Esophagus mucosa (tissue), 1 donor: ENCODE data around the gene WDR70. TPM values are rescaled to one million over a fixed set of nuclear protein-coding genes. Genes with fewer than 3 reads are reported as not detected.
A peak's percentile ranks its signal among the peaks of the same experiment; 100 is the strongest.
"Not testable (repeated sequence)": the region's sequence is repeated elsewhere in the genome, so short reads cannot be mapped to it uniquely, and the experiment has no call there.

ENCODE experiments used
- ATAC-seq: fragments of 200-7000 bp; cut with Tn5 transposase; one replicate; pipeline ENCODE4 v1.9.1; 2020
- total RNA-seq: library from RNA; stranded (reverse); gene quantifications from one replicate; pipeline ENCODE4 v1.2.4, GENCODE V29; 2023
- donor health status: DM: yes; HTN: yes; CAD: no.

Gene WDR70
- total RNA-seq, 1 donor from 2014 or later: 24.7 TPM

DNA sequence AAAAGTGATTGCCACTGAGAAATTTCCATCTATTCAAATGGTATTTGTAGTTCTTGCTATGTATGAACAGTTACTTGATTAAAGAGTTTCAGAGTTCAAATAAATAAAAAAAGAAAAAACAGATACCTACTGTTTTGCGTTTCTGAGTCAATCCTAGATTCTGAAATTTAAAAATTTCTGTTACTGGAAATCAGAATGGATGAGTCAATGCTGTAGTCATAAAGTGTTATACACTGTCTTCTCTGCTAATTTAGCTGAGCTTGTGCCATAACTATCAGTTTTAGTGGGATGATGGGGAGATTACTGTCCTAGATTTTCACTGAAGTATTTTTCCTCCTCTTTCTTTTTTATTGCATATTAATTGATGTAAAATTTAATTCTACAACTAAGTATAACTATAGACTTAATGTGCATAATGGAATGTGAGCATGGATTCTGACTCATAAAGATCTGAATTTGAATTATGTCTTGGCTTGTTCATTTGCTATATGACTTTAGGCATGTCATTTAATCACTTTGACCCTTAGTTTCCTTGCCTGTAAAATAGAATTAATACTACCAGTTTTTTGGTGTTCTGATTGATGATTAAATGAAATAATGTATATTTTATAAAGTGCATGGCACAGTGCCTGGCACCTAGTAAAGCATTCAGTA is 75.4 kb downstream of the WDR70 start:
- not testable (repeated sequence) for ATAC-seq

- ATAC-seq: peak; percentile 85
These were observed 84.3 kb downstream of the WDR70 start for GRCh38 chr5:37463191-37464051.

- not testable (repeated sequence) for ATAC-seq
These were observed 85.5 kb downstream of the WDR70 start for GRCh38 chr5:37464581-37464980.

- not testable (repeated sequence) for ATAC-seq
These were observed 90.3 kb downstream of the WDR70 start for GRCh38 chr5:37469383-37469782.

DNA sequence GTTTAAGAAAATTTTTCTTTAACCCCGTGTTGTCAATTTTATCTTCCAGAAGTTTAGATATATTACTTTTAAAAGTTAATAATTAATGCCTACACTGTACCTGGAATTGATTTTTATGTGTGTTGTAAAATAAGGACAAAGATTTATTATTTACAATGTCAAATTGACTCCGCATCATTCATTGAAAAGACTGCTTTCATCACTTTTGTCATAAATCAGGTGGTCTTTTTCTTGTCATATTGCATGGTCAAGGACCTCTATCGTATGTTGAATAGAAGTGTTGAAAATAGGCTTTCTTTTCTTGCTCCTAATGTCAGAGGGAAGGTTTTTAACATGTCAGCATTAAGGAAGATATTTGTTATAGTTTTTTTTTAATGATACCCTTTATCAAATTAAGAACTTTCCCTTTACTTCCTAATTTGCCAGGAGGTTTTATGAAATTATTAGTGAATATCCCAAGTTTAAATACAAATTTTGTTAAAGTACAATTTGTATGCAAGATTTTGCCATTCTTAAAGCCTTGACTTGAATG is 92.6 kb downstream of the WDR70 start:
- no peak for ATAC-seq

DNA sequence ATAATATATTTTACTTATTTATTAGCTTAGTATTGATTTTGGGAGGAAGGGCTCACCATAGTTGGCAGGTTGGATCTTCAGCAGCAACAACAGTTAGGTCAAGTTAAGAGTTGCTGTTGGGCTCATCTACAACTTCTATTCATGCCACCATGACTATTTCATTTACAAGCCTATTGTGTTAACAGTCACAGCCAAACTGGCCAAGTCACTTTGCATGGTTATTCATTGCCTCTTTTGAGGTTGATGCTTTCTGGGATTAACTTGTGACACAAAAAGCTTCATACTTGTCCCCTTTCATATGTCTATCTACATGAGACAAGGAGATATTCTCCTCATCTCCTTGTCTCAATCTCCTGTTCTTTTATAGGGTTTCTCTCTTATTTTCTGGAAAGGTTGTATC is 98.3 kb downstream of the WDR70 start:
- no peak for ATAC-seq

DNA sequence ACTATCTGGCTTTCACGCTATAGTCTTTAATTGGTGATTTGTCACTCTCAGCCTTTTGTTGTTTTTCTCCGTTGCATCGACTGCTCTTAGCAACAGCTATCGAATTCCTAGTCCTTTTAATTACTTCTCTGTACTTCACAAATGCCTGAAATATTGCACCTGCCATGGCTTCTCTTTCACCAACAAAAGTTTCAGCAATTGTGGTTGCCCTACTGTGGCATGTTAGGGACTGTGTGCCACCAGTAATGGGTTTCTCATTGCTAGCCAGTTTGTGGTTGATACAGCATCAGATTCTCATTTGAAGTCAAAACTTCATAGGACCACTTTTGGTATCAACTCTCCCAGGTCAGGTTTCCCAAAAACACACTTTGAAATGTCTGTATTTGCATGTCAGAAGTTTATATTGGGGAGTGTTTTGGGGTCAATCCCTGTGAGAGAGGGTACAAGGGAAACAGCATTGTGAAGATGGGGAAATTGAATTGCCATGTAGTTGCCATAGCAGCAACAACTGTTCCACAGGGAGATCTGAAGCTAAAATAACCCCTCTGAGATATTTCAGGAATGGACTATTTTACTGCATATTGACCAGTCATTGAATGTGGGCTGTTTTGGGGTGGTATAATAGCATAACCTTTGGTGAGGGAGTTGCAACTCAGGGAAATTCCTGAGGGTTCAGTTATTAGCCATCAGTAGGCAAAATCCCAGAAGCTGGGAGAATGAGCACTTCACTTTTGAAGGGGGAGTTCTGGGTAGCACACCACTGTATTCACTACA is 99.2 kb downstream of the WDR70 start:
- no peak for ATAC-seq

GRCh38 chr5:37481395-37481794 is 102.3 kb downstream of the WDR70 start:
- not testable (repeated sequence) for ATAC-seq

DNA sequence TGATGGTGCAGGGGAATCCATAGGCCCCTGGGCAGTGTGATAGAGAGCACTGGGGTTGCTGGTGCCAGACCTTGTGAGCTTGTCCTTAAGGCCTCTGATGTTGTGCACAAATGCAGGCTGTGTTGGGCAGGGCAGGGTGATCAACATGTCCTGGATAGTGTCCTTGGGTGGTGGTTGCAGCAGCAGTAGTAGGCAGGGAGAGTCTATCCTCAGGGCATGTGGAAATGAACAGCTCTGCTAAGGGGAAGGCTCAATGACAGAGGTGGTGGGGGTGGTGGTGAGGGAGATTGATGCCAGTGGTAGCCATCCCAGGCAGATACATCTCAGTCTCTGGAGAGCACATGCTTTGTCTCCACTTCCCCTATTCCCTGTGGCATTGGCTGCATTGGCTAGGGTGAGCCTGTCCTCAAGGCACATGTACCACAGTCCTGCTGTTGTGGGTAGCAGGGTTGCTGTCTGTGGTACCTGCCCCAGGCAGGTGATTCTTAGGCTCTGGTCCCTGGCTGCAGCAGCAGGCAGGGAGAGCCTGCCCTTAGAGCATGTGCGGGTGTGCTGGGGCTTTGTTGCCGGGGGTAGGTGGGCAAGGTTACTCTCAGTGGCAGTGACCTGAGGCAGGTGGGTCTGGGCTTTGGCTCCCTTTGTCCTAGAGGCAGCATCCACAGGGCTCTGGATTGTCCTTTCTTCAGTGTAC is 111.1 kb downstream of the WDR70 start:
- ATAC-seq: peak; percentile 11

DNA sequence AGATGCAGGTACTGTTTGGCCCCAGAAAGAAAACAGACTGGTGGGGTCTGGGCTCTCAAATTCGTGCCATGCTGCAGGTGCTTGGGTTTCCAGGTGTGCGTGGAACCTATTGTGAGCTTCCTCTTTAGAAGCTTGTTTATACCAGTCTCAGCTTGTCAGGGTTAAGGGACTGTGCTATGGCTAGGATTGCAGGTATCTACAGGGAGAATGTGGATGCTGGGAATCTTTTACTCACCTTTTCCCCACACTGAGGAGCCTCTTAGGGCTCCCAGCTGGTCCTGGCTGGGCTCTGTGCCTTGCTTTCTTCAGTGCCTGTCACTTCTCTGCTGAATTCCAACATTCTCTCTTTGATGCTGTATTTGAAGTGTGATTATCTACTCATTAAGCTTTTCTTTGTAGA is 111.8 kb downstream of the WDR70 start:
- peak; percentile 63 for ATAC-seq

- ATAC-seq: no peak
These were observed 113.8 kb downstream of the WDR70 start for GRCh38 chr5:37492778-37493555.

GRCh38 chr5:37494756-37495155 is 115.6 kb downstream of the WDR70 start:
- ATAC-seq: no peak

- no peak for ATAC-seq
These were observed 116.1 kb downstream of the WDR70 start for GRCh38 chr5:37495210-37495609.

DNA sequence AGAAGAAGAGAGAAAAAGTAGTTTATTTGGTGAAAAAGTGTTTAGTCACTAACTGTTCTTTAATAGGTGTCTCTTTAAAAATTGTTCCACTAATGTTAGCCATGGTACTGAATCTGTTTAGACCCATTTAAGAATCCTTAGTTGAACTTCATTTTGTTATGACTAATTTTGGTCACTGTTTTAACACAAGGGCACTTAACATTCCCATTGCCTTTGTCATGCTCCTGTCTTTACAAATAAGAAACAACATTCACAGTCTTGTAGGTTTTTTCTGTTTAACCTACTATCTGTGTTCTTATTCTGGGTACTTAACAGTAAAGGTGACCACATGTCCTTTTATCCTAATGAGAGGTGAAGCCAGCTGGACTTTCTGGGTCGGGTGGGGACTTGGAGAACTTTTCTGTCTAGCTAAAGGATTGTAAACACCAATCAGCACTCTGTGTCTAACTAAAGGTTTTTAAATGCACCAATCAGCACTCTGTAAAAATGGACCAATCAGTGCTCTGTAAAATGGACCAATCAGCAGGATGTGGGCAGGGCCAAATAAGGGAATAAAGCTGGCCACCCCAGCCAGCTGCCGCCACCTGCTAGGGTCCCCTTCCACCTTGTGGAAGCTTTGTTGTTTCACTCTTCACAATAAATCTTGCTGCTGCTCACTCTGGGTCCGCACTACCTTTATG is 116.7 kb downstream of the WDR70 start:
- ATAC-seq: no peak

DNA sequence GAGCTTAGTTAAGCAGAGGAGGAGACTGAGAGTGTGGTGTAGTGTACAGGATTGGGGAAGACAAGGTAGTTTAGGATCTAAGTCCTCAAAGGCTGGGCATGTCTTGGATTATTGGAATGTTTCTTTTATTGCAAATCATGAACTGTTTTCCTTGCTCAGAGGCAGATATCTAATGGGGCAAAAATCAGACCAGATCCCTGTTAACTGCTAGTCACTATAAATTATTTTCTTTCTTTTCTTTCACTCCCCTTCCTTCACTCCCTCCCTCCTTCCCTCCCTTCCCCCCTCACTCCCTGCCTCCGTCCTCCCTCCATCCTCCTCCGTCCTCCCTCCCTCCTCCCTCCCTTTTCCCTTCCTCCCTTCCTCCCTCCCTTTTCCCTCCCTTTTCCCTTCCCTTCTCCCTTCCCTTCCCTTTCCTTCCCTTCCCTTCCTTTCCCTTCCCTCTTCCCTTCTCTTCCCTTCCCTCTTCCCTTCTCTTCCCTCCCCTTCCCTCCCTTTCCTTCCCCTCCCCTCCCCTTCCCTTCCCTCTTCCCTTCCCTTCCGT is 117.9 kb downstream of the WDR70 start:
- no peak for ATAC-seq

DNA sequence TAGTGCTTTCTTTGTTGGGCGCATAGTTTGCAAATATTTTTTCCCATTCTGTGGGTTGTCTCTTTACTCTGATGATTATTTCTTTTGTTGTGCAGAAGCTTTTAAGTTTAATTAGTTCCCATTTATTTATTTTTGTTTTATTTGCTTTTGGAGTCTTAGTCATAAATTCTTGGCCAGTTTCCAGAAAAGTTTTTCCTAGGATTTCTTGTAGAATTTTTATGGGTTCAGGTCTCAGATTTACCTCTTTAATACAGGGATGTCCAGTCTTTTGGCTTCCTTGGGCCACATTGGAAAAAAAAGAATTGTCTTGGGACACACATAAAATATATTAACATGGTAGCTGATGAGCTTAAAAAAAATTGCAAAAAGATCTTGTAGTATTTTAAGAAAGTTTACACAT is 122.0 kb downstream of the WDR70 start:
- no peak for ATAC-seq

GRCh38 chr5:37506241-37506640 is 127.1 kb downstream of the WDR70 start:
- ATAC-seq: no peak

DNA sequence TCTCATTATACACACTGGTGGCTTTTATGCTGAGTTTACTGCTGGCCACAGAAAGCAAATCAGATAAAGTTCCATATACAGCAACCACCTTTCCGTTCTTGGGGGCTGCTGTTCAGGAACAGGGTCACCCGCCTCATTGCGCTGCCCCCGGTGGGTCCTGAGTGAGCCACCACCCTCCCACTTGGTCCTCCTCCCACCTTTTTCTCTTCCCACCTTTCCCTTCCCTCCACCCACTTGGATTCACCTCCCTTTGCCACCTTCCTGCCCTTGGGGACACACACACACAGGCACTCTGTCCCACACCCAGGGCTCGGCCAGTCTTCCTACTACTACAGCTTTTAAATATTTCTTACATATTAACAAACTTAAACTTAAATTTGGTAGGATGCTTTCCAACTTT is 127.6 kb downstream of the WDR70 start:
- no peak for ATAC-seq

DNA sequence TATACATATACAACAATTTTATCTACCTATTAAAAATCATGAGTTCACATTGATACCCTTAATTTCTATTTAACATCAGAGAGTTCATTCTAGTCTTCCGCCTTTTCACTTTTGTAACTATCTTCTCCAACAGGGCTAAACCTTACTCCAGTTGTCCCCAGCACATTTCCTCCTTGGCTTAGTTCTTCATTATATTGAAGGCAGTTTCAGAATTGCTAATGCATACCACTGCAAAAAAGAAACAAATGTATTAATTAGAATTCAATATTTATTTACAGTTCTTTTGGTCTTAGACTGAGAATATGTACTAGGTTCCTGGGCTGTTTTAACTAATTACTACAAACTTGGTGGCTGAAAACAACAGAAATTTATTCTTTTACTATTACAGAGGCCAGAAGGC is 132.5 kb downstream of the WDR70 start:
- no peak for ATAC-seq

- ATAC-seq: no peak
These were observed 135.8 kb downstream of the WDR70 start for GRCh38 chr5:37514946-37515345.

DNA sequence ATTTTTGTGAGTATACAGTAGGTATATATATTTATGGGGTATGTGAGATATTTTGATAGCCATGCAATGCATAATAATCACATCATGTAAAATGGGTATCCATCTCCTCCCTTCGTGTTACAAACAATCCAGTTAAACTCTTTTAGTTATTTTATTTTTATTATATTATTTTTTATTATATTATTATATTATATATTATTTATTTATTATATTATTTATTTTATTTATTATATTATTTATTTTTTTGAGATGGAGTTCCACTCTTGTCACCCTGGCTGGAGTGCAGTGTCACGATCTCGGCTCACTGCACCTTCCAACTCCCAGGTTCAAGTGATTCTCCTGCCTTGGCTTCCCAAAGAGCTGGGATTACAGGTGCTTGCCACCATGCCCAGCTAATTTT is 138.6 kb downstream of the WDR70 start:
- no peak for ATAC-seq
